HepG2 (cell line): ENCODE data around the gene WNT2. TPM values are rescaled to one million over a fixed set of nuclear protein-coding genes. Genes with fewer than 3 reads are reported as not detected.

Experiments
- ATAC-seq: fragments of 200-7000 bp; cut with Tn5 transposase; 3 replicates; pipeline ENCODE4 v1.9.1; 2020; ENCODE audit warnings: mild to moderate bottlenecking, moderate library complexity
- BruUV-seq: library from RNA; stranded (reverse); fragments of 400-500 nt; replicated peaks from 2 replicates; lab custom pipeline; 2021; lab: Mats Ljungman, UMichigan
- CTCF ChIA-PET: fragments of 300-600 bp; formaldehyde crosslinking; extraction: SDS; loops from one replicate; lab custom pipeline; 2021; ENCODE audit warnings: low total read pairs, inconsistent platforms, low intra/inter-chr PET ratio; lab: Yijun Ruan, JAX
- POLR2A ChIA-PET: fragments of 350-600 bp; sonication (Branson Sonifier 250); formaldehyde crosslinking; loops from one replicate; lab custom pipeline; 2020; ENCODE audit warnings: antibody characterized with exemption, inconsistent platforms; lab: Yijun Ruan, JAX
- DNase-seq: peaks from one replicate; pipeline ENCODE4 v3.0.0-alpha.2; 2015; ENCODE audit warnings: low spot score
- FAIRE-seq: peaks from 3 replicates; lab custom pipeline; 2011; peaks lifted over from hg19 to GRCh38; lab: Jason Lieb, UNC
- H2AFZ ChIP-seq: one replicate; pipeline ENCODE4 v1.6.1; 2011; ENCODE audit warnings: low read length, inconsistent platforms
- H3K27ac ChIP-seq: fragments of 300-600 bp; 3 replicates; pipeline ENCODE4 v1.8.0; 2011; ENCODE audit warnings: mixed run types, mild to moderate bottlenecking, mixed read lengths, low read length, inconsistent platforms; ENCODE audit not compliant: insufficient read depth; ENCODE audit errors: extremely low read length
- H3K27me3 ChIP-seq, 2 experiments: fragments of 200-600 bp in 1 of 2; 2 replicates in 1 of 2; 3 replicates in 1 of 2; pipeline versions ENCODE4 v1.6.0 to v1.8.0; 2011; ENCODE audit warnings: low read length in 2 of 2, mild to moderate bottlenecking in 2 of 2, moderate library complexity in 2 of 2, inconsistent platforms in 1 of 2; ENCODE audit not compliant: insufficient read depth in 2 of 2, control insufficient read depth in 1 of 2
- H3K36me3 ChIP-seq, 2 experiments: fragments of 200-600 bp in 1 of 2; replicated peaks in 1 of 2; 2 replicates in 1 of 2; 3 replicates in 1 of 2; pipeline versions ENCODE4 v1.5.1 to v1.8.0; 2011; ENCODE audit warnings: low read length in 2 of 2, inconsistent platforms in 1 of 2; ENCODE audit not compliant: insufficient read depth in 2 of 2, control insufficient read depth in 1 of 2
- H3K4me1 ChIP-seq: 2 replicates; pipeline ENCODE4 v1.5.1; 2012; ENCODE audit warnings: low read length, inconsistent platforms; ENCODE audit not compliant: insufficient read depth
- H3K4me2 ChIP-seq: 2 replicates; pipeline ENCODE4 v1.6.0; 2011; ENCODE audit warnings: low read depth, low read length, inconsistent platforms
- H3K4me3 ChIP-seq, 3 experiments: fragments of 200-600 bp in 1 of 3; sonication (generic), shearing (Covaris generic) in 1 of 3; replicated peaks in 1 of 3; 2 replicates each; pipeline ENCODE4 v1.5.1; 2011 to 2016; ENCODE audit warnings: low read length in 3 of 3, inconsistent platforms in 2 of 3, low read depth in 2 of 3, mild to moderate bottlenecking in 2 of 3, control low read depth in 1 of 3, mixed read lengths in 1 of 3; ENCODE audit not compliant: insufficient read depth in 1 of 3
- H3K79me2 ChIP-seq: one replicate; pipeline ENCODE4 v1.6.1; 2011; ENCODE audit warnings: low read length, inconsistent platforms; ENCODE audit not compliant: insufficient read depth
- H3K9ac ChIP-seq: 2 replicates; pipeline ENCODE4 v1.6.0; 2011; ENCODE audit warnings: mild to moderate bottlenecking, low read depth, low read length, inconsistent platforms; ENCODE audit not compliant: insufficient read depth
- H3K9me3 ChIP-seq: 2 replicates; pipeline ENCODE4 v1.5.1; 2012; ENCODE audit warnings: mild to moderate bottlenecking, low read length
- H4K20me1 ChIP-seq: 2 replicates; pipeline ENCODE4 v1.6.0; 2011; ENCODE audit warnings: inconsistent platforms, mild to moderate bottlenecking, low read length, moderate library complexity; ENCODE audit not compliant: insufficient read depth
- ARNTL ChIP-seq: sonication (generic); formaldehyde crosslinking; IDR thresholded peaks from 2 replicates; pipeline ENCODE4 v1.4.0; 2020; ENCODE audit warnings: mild to moderate bottlenecking, missing genetic modification reagents
- BRCA1 ChIP-seq: sonication (generic); formaldehyde crosslinking; IDR thresholded peaks from 2 replicates; pipeline ENCODE4 v1.4.0; 2020; ENCODE audit warnings: missing genetic modification reagents
- HDAC1 ChIP-seq: sonication (generic); formaldehyde crosslinking; IDR thresholded peaks from 2 replicates; pipeline ENCODE4 v1.5.1; 2020; ENCODE audit warnings: mild to moderate bottlenecking, missing genetic modification reagents
- MED1 ChIP-seq: sonication (generic); formaldehyde crosslinking; IDR thresholded peaks from 2 replicates; pipeline ENCODE4 v1.4.0; 2020; ENCODE audit warnings: missing genetic modification reagents
- MXD3 ChIP-seq: IDR thresholded peaks from 2 replicates; pipeline ENCODE4 v1.6.1; 2016; ENCODE audit warnings: mild to moderate bottlenecking, missing biosample characterization, missing genetic modification reagents
- NR2C2 ChIP-seq: sonication (generic); formaldehyde crosslinking; IDR thresholded peaks from 2 replicates; pipeline ENCODE4 v1.4.0; 2020; ENCODE audit warnings: missing genetic modification reagents, mild to moderate bottlenecking, moderate library complexity, borderline replicate concordance
- SMC3 ChIP-seq: IDR thresholded peaks from 2 replicates; pipeline ENCODE4 v1.6.1; 2011; ENCODE audit warnings: low read length, improper control_type of control experiment
- STAT5B ChIP-seq: sonication (generic); formaldehyde crosslinking; IDR thresholded peaks from 2 replicates; pipeline ENCODE4 v1.4.0; 2020; ENCODE audit warnings: missing genetic modification reagents
- ZFP90 ChIP-seq: sonication (generic); formaldehyde crosslinking; IDR thresholded peaks from 2 replicates; pipeline ENCODE4 v1.8.0; 2022; ENCODE audit warnings: missing genetic modification reagents, mild to moderate bottlenecking, inconsistent platforms, borderline replicate concordance
- ZNF124 ChIP-seq: sonication (generic); formaldehyde crosslinking; IDR thresholded peaks from 2 replicates; pipeline ENCODE4 v1.4.0; 2020; ENCODE audit warnings: missing genetic modification reagents
- ZNF225 ChIP-seq: sonication (generic); formaldehyde crosslinking; IDR thresholded peaks from 2 replicates; pipeline ENCODE4 v1.4.0; 2020; ENCODE audit warnings: mild to moderate bottlenecking, missing genetic modification reagents
- ZNF329 ChIP-seq: sonication (generic); formaldehyde crosslinking; IDR thresholded peaks from 2 replicates; pipeline ENCODE4 v1.9.0; 2021; ENCODE audit warnings: low read depth, mild to moderate bottlenecking, missing genetic modification reagents
- ZNF33A ChIP-seq: sonication (generic); formaldehyde crosslinking; IDR thresholded peaks from 2 replicates; pipeline ENCODE4 v1.5.1; 2020; ENCODE audit warnings: missing genetic modification reagents, mild to moderate bottlenecking, moderate library complexity, borderline replicate concordance
- ZSCAN31 ChIP-seq: sonication (generic); formaldehyde crosslinking; IDR thresholded peaks from 2 replicates; pipeline ENCODE4 v1.5.0; 2020; ENCODE audit warnings: low read depth, mild to moderate bottlenecking, missing genetic modification reagents
- WGBS: methylation state at CpG from one replicate; pipeline ENCODE4 v1.1.6; 2017; ENCODE audit warnings: low lambda C conversion rate; 5-methylcytosine and 5-hydroxymethylcytosine counted together
- in situ Hi-C: cut with HindIII; loops from 2 replicates; pipeline ENCODE4 v1.10.0; 2017; ENCODE audit warnings: low pct_unique_long_range_greater_than_20kb; ENCODE audit not compliant: extremely low pct_ligation_motif_present
- intact Hi-C: fragments of 100-400 bp; cut with micrococcal nuclease; formaldehyde crosslinking; loops from one replicate; pipeline ENCODE4 v1.10.0; 2022; ENCODE audit not compliant: unreplicated experiment
- polyA plus RNA-seq, 8 experiments: library from polyadenylated mRNA; depleted of rRNA in 3 of 8; stranded (reverse) in 7 of 8; unstranded in 1 of 8; fragments of >200 nt; fragmentation: Illumina TruSeq in 4 of 8; extraction: Trizol in 4 of 8; gene quantifications; 2 replicates each; pipeline versions ENCODE4 v1.2.1 to v1.2.3, GENCODE V29; 2011 to 2016; ENCODE audit warnings: low read depth in 4 of 8, missing spikeins in 1 of 8, mixed read lengths in 1 of 8; ENCODE audit not compliant: insufficient read depth in 1 of 8
- total RNA-seq, 5 experiments: library from RNA; depleted of rRNA; stranded (reverse); fragments of >200 nt; fragmentation: Illumina TruSeq; extraction: Trizol; gene quantifications; 2 replicates each; pipeline ENCODE4 v1.2.3, GENCODE V29; 2016; ENCODE audit warnings: low read depth in 1 of 5

The WNT2 gene
- total and polyA plus RNA-seq, 2 of the 13 experiments (the other 11 are each of a cell fraction or from before 2014, with no cell fraction given) = not detected

GRCh38 chr7:117347962-117348672 is 25.3 kb upstream of the WNT2 start:
- intact Hi-C loops = no loop called here
- POLR2A ChIA-PET = no interaction called here
- H3K36me3 ChIP-seq = no peaks in the 10 kb centered on the region
- H3K27ac ChIP-seq = no peak overlapping the region
- no peak for DNase-seq
- TF ChIP-seq NR2C2 = no peak
- CTCF ChIA-PET = no interaction called here
- H4K20me1 ChIP-seq = no peaks in the 10 kb centered on the region
- H3K4me3 ChIP-seq = no peak overlapping the region
- no peak overlapping the region for H3K4me2 ChIP-seq
- 11% methylated on average over 7 of the region's 7 CpGs for WGBS
- FAIRE-seq = no peak
- no peak for ATAC-seq
- no peaks in the 10 kb centered on the region for H3K79me2 ChIP-seq
- BruUV-seq = no TSS peak
- H3K4me1 ChIP-seq = no peaks in the 10 kb centered on the region
- no peak overlapping the region for H3K9ac ChIP-seq
- H3K27me3 ChIP-seq = no peaks in the 10 kb centered on the region; a peak in 1 of 5 replicates
- no peaks in the 10 kb centered on the region for H3K9me3 ChIP-seq
- in situ Hi-C loops = no loop called here
- H2AFZ ChIP-seq = no peak overlapping the region

GRCh38 chr7:117347480-117347879 is 24.6 kb upstream of the WNT2 start:
- no peak for ATAC-seq
- Histone ChIP-seq H3K27ac (no peak overlapping the region), H3K79me2 (no peaks in the 10 kb centered on the region), H3K36me3 (no peaks in the 10 kb centered on the region), H3K9ac (no peak overlapping the region), H4K20me1 (no peaks in the 10 kb centered on the region), H3K27me3 (no peaks in the 10 kb centered on the region; a peak in 1 of 5 replicates), H2AFZ (no peak overlapping the region), H3K4me1 (no peaks in the 10 kb centered on the region), H3K9me3 (no peaks in the 10 kb centered on the region), H3K4me2 (no peak overlapping the region), H3K4me3 (no peak overlapping the region)
- TF ChIP-seq MED1 (CRISPR knock-in tag) (no peak), ZNF329 (CRISPR knock-in tag) (no peak), ZNF33A (CRISPR knock-in tag) (no peak), ZNF225 (CRISPR knock-in tag) (no peak), BRCA1 (no peak), HDAC1 (CRISPR knock-in tag) (no peak), SMC3 (no peak), ZFP90 (CRISPR knock-in tag) (no peak), STAT5B (no peak), ZSCAN31 (CRISPR knock-in tag) (no peak), MXD3 (no peak), ARNTL (CRISPR knock-in tag) (no peak), ZNF124 (CRISPR knock-in tag) (no peak)
- no peak for FAIRE-seq
- no TSS peak for BruUV-seq
- in situ Hi-C loops = no loop called here
- POLR2A ChIA-PET = no interaction called here
- 0% methylated on average over 3 of the region's 6 CpGs for WGBS
- CTCF ChIA-PET = no interaction called here
- intact Hi-C loops = no loop called here
- no peak for DNase-seq
